Epithelial cell of umbilical artery (primary cell): ENCODE data around the gene FAM209B. TPM values are rescaled to one million over a fixed set of nuclear protein-coding genes. Genes with fewer than 3 reads are reported as not detected.

Source experiments
- total RNA-seq: library from RNA; depleted of rRNA; stranded (reverse); fragments of >200 nt; gene quantifications from 2 replicates; pipeline ENCODE4 v1.2.3, GENCODE V29; 2014

FAM209B gene
- not detected in 2 replicates for total RNA-seq

GRCh38 chr20:56532946-56533345 lies at the start of gene FAM209B:
Gene FAM209B, plus strand, starts transcription at chr20:56533246. Its CDS starts 96 bp downstream, at chr20:56533342.

DNA sequence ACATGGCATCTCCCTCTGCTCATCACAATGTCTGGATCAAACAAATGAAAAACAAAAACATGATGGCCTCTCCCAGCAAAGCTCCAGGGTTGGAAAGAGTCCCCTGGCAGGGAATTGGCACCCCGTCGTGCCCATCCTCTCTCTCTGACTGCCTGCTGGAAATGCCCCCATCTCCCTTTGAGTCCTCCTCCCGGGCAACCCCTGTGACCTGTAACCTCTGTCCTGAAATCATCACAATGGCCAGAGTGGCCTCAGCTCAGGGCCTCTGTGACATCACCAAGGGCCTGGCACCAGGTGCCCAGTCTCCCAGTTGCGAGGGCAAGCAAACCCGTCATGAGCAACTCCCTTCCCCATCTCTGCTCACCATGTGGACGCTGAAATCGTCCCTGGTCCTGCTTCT lies 8.6 kb upstream of the FAM209B start, which contains the start of gene FAM209A:
TSS of gene FAM209A (plus strand) at position 301 of the 400 bp plus-strand sequence. CDS start at position 366, 65 bp downstream.

Other genes with a start within 250 kb of the FAM209B start
- gene FAM210B, start 174.3 kb upstream of the FAM209B start, total RNA-seq, result 34.8 and 43.2 TPM in 2 replicates
- 45.8 and 59.1 TPM in 2 replicates for gene AURKA, start 141.0 kb upstream of the FAM209B start, total RNA-seq
- 33.0 and 33.8 TPM in 2 replicates for gene CSTF1, start 140.6 kb upstream of the FAM209B start, total RNA-seq
- not detected in 2 replicates for gene CASS4, start 121.0 kb upstream of the FAM209B start, total RNA-seq
- 89.6 and 104 TPM in 2 replicates for gene RTF2, start 64.6 kb upstream of the FAM209B start, total RNA-seq
- not detected in 2 replicates for gene FAM209A, start 8.5 kb upstream of the FAM209B start, total RNA-seq
- gene TFAP2C, start 96.1 kb downstream of the FAM209B start, total RNA-seq, result under 0.01 TPM in 1 of 2 replicates, not detected in the other